Measurements from ENCODE around the gene SH2D3C. TPM values are rescaled to one million over a fixed set of nuclear protein-coding genes. Genes with fewer than 3 reads are reported as not detected.

Gene SH2D3C
- total and polyA plus RNA-seq, 2 of the 4 experiments (the other 2 are of a cell fraction), result under 0.01 to 0.24 TPM

DNA sequence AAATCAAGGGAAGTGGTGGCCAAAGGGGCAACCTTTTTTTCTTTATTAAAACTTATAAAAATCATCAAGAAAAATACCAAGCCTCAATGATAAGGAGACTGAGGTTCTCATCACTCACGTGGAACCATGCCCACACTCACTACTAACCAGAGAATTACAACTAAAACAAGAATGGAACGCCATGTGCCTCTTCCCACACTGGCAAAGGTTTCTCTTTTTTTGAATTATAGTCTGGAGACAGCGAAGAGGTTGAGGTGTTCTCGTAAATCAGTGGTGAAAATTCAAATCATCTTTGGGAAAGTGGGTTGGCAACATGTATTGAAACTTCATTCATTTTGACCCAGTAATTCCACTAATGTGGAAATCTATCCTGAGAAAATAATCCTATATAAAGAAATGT is 43.6 kb upstream of the SH2D3C start:
- no peak overlapping the region for H3K4me3 ChIP-seq (ENCODE audit: insufficient read depth, low read depth, low read length)
- ChIA-PET POLR2A (ENCODE audit: unreplicated experiment) (no interaction called here), CTCF (no interaction called here)
- no peak overlapping the region for H2AFZ ChIP-seq (replicated peaks; ENCODE audit: low read length, poor library complexity)
- H3K4me1 ChIP-seq (ENCODE audit: control insufficient read depth, insufficient read depth, low read length), result peaks cover 3% of the 10 kb centered on the region; the same call in 1 of the 2 replicates
- no peak overlapping the region for H3K23ac ChIP-seq (ENCODE audit: low read depth, low read length)
- H3K27me3 ChIP-seq (ENCODE audit: control insufficient read depth, insufficient read depth, low read length), result no peaks in the 10 kb centered on the region
- no peaks in the 10 kb centered on the region for H4K20me1 ChIP-seq (ENCODE audit: insufficient read depth, low read length)
- H3K9ac ChIP-seq (ENCODE audit: low read depth, low read length), result no peak overlapping the region
- no peak overlapping the region for H2BK15ac ChIP-seq (ENCODE audit: low read depth, low read length)
- peaks cover 53% of the 10 kb centered on the region for H3K36me3 ChIP-seq (ENCODE audit: control insufficient read depth, insufficient read depth, low read length)
- no peak overlapping the region for H3K18ac ChIP-seq (ENCODE audit: low read depth, low read length)
- in situ Hi-C loops (cut with MboI; ENCODE audit: low sequenced_read_pairs), result no loop called here
- H2BK120ac ChIP-seq (ENCODE audit: low read depth, low read length), result no peak overlapping the region
- H2BK20ac ChIP-seq (ENCODE audit: low read depth, low read length), result no peak overlapping the region
- no peak overlapping the region for H2AK5ac ChIP-seq (ENCODE audit: low read depth, low read length)
- intact Hi-C loops (cut with micrococcal nuclease), result no loop called here
- H4K91ac ChIP-seq (ENCODE audit: insufficient read depth, low read depth, low read length), result no peak overlapping the region
- H2AK9ac ChIP-seq (replicated peaks; ENCODE audit: low read depth, low read length, poor library complexity), result no peak overlapping the region
- TF ChIP-seq, protein P1, sequence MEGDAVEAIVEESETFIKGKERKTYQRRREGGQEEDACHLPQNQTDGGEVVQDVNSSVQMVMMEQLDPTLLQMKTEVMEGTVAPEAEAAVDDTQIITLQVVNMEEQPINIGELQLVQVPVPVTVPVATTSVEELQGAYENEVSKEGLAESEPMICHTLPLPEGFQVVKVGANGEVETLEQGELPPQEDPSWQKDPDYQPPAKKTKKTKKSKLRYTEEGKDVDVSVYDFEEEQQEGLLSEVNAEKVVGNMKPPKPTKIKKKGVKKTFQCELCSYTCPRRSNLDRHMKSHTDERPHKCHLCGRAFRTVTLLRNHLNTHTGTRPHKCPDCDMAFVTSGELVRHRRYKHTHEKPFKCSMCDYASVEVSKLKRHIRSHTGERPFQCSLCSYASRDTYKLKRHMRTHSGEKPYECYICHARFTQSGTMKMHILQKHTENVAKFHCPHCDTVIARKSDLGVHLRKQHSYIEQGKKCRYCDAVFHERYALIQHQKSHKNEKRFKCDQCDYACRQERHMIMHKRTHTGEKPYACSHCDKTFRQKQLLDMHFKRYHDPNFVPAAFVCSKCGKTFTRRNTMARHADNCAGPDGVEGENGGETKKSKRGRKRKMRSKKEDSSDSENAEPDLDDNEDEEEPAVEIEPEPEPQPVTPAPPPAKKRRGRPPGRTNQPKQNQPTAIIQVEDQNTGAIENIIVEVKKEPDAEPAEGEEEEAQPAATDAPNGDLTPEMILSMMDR (conservative IDR thresholded peaks at IDR 0.05; ENCODE audit: low read depth, low read length), result no peak
- TF ChIP-seq MAZ (IDR thresholded peaks at IDR 0.05; ENCODE audit: borderline replicate concordance, low read depth, low read length), result no peak
- no peak for TF ChIP-seq BHLHE40 (IDR thresholded peaks at IDR 0.05; ENCODE audit: low read depth, low read length)
- no peak for TF ChIP-seq RAD21 (IDR thresholded peaks at IDR 0.05; ENCODE audit: low read length)
- no peak for TF ChIP-seq CEBPB (IDR thresholded peaks at IDR 0.05; ENCODE audit: low read depth, low read length)
- no peak for TF ChIP-seq MXI1 (IDR thresholded peaks at IDR 0.05; ENCODE audit: borderline replicate concordance, low read depth, low read length)
- TF ChIP-seq RCOR1 (IDR thresholded peaks at IDR 0.05; ENCODE audit: insufficient replicate concordance, low read length), result no peak
- TF ChIP-seq CHD1 (IDR thresholded peaks at IDR 0.05; ENCODE audit: low read depth, low read length), result no peak
- no peak for TF ChIP-seq POLR2A (IDR thresholded peaks at IDR 0.05; ENCODE audit: low read depth, low read length)
- H3K27ac ChIP-seq (ENCODE audit: insufficient read depth, low read length), result no peak overlapping the region
- BruUV-seq (replicated peaks), result no TSS peak
- DNase-seq (no peak), ATAC-seq (ENCODE audit: low read depth) (no peak)
- H3K9me1 ChIP-seq (ENCODE audit: insufficient read depth, low read length), result no peaks in the 10 kb centered on the region
- no peak overlapping the region for H3K14ac ChIP-seq (replicated peaks; ENCODE audit: low read depth, low read length)
- no peak overlapping the region for H4K8ac ChIP-seq (ENCODE audit: low read depth in 2 of 2, low read length in 2 of 2)
- no CpG with 5 or more reads among the region's 4 CpGs for WGBS, 2 experiments (ENCODE audit: extremely low coverage in 2 of 2, insufficient read length in 1 of 2)
- no peak overlapping the region for H3K4me2 ChIP-seq (ENCODE audit: low read depth, low read length)
- no peak overlapping the region for H4K5ac ChIP-seq (ENCODE audit: low read depth, low read length)
- H3K9me3 ChIP-seq (ENCODE audit: control insufficient read depth, insufficient read depth, low read length), result no peaks in the 10 kb centered on the region
- peaks cover 14 to 49% of the 10 kb centered on the region in 2 experiments; a peak in 3 of 4 replicates for H3K79me1 ChIP-seq (ENCODE audit: low read depth in 1 of 2, low read length in 2 of 2)
- no peak overlapping the region for H3K4ac ChIP-seq (ENCODE audit: low read depth, low read length)
- no peak overlapping the region for H2BK5ac ChIP-seq (ENCODE audit: low read depth, low read length, poor library complexity, severe bottlenecking)
- dilution Hi-C loops (cut with HindIII; ENCODE audit: low sequenced_read_pairs, unreplicated experiment), result no loop called here
- H3K56ac ChIP-seq (ENCODE audit: extremely low read depth, insufficient read depth, low read length), result no peak overlapping the region

All from IMR-90 (cell line).